Tibial nerve (tissue), 4 donors: ENCODE measurements around the gene CISD3. TPM values are rescaled to one million over a fixed set of nuclear protein-coding genes. Genes with fewer than 3 reads are reported as not detected.

ENCODE experiments used
- DNase-seq, 2 donors: peaks; one replicate each; pipeline ENCODE4 v3.0.0-alpha.2; 2019; ENCODE audit warnings: low spot score in 2 of 2
- H3K27ac ChIP-seq, 4 donors: fragments of 200-600 bp; sonication (generic) in 3 of 4; one replicate each; pipeline ENCODE4 v1.5.1; 2017 to 2019; ENCODE audit warnings: mild to moderate bottlenecking in 1 of 4
- H3K27me3 ChIP-seq, 2 donors: fragments of 200-600 bp; sonication (generic) in 1 of 2; one replicate each; pipeline versions ENCODE4 v1.5.1 to v1.6.0; 2017 to 2019
- H3K36me3 ChIP-seq, 3 donors: fragments of 200-600 bp; sonication (generic); one replicate each; pipeline ENCODE4 v1.5.1; 2018 to 2019
- H3K4me1 ChIP-seq, 4 donors: fragments of 200-600 bp; sonication (generic) in 3 of 4; one replicate each; pipeline ENCODE4 v1.5.1; 2017 to 2019
- H3K4me3 ChIP-seq, 4 donors: fragments of 200-600 bp; sonication (generic) in 3 of 4; one replicate each; pipeline ENCODE4 v1.5.1; 2017 to 2019; ENCODE audit warnings: mild to moderate bottlenecking in 1 of 4, moderate library complexity in 1 of 4
- H3K9me3 ChIP-seq, 4 donors: fragments of 200-600 bp; sonication (generic) in 3 of 4; one replicate each; pipeline ENCODE4 v1.5.1; 2017 to 2019
- EP300 ChIP-seq, 2 donors: sonication (generic); formaldehyde crosslinking; IDR thresholded peaks; one replicate each; pipeline ENCODE4 v1.6.1; 2017; ENCODE audit warnings: antibody characterized with exemption in 2 of 2, mild to moderate bottlenecking in 1 of 2
- POLR2A ChIP-seq, 2 donors: fragments of 450-650 bp; IDR thresholded peaks; one replicate each; pipeline ENCODE4 v1.6.1; 2017; ENCODE audit warnings: antibody characterized with exemption in 2 of 2, mild to moderate bottlenecking in 2 of 2, moderate library complexity in 2 of 2
- WGBS, 2 donors: methylation state at CpG; one replicate each; pipeline ENCODE4 v1.1.5; 2018; 5-methylcytosine and 5-hydroxymethylcytosine counted together
- total RNA-seq, 4 donors: library from RNA; depleted of rRNA; stranded (reverse); fragments of >200 nt; gene quantifications; one replicate each; pipeline ENCODE4 v1.1.0, GENCODE V29; 2016
- TF ChIP-seq, protein P1 (sequence below), 5 experiments: fragments of 200-600 bp in 3 of 5; fragments of 450-650 bp in 2 of 5; sonication (generic) in 3 of 5; IDR thresholded peaks; one replicate each; pipeline ENCODE4 v1.5.1; 2016 to 2019; ENCODE audit warnings: antibody characterized with exemption in 5 of 5, mild to moderate bottlenecking in 3 of 5, moderate library complexity in 2 of 5

Gene CISD3
- total RNA-seq, 4 donors from 2014 or later = 10.2 to 19.2 (median 16.5) TPM

DNA sequence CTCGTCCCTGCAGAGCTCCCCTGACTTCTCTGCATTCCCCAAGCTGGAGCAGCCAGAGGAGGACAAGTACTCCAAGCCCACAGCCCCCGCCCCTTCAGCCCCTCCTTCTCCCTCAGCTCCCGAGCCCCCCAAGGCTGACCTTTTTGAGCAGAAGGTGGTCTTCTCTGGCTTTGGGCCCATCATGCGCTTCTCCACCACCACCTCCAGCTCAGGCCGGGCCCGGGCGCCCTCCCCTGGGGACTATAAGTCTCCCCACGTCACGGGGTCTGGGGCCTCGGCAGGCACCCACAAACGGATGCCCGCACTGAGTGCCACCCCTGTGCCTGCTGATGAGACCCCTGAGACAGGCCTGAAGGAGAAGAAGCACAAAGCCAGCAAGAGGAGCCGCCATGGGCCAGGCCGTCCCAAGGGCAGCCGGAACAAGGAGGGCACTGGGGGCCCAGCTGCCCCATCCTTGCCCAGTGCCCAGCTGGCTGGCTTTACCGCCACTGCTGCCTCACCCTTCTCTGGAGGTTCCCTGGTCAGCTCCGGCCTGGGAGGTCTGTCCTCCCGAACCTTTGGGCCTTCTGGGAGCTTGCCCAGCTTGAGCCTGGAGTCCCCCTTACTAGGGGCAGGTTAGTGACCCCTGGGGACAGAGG, 13.7 kb upstream of the CISD3 start:
- Histone ChIP-seq H3K9me3 (no peaks in the 10 kb centered on the region), H3K27me3 (no peaks in the 10 kb centered on the region), H3K4me3 (no peak overlapping the region), H3K4me1 (peaks cover 0 to 21% (median 14%) of the 10 kb centered on the region in 4 donors), H3K27ac (no peak overlapping the region), H3K36me3 (peaks cover 3 to 100% (median 15%) of the 10 kb centered on the region in 3 donors)
- TF ChIP-seq POLR2A (IDR thresholded peaks at IDR 0.05) = no peak
- TF ChIP-seq, protein P1, sequence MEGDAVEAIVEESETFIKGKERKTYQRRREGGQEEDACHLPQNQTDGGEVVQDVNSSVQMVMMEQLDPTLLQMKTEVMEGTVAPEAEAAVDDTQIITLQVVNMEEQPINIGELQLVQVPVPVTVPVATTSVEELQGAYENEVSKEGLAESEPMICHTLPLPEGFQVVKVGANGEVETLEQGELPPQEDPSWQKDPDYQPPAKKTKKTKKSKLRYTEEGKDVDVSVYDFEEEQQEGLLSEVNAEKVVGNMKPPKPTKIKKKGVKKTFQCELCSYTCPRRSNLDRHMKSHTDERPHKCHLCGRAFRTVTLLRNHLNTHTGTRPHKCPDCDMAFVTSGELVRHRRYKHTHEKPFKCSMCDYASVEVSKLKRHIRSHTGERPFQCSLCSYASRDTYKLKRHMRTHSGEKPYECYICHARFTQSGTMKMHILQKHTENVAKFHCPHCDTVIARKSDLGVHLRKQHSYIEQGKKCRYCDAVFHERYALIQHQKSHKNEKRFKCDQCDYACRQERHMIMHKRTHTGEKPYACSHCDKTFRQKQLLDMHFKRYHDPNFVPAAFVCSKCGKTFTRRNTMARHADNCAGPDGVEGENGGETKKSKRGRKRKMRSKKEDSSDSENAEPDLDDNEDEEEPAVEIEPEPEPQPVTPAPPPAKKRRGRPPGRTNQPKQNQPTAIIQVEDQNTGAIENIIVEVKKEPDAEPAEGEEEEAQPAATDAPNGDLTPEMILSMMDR (IDR thresholded peaks at IDR 0.05) = no peak
- TF ChIP-seq EP300 (IDR thresholded peaks at IDR 0.05) = no peak
- WGBS, 2 donors = 81 to 90% methylated on average over 18 of the region's 18 CpGs
- DNase-seq = no peak

DNA sequence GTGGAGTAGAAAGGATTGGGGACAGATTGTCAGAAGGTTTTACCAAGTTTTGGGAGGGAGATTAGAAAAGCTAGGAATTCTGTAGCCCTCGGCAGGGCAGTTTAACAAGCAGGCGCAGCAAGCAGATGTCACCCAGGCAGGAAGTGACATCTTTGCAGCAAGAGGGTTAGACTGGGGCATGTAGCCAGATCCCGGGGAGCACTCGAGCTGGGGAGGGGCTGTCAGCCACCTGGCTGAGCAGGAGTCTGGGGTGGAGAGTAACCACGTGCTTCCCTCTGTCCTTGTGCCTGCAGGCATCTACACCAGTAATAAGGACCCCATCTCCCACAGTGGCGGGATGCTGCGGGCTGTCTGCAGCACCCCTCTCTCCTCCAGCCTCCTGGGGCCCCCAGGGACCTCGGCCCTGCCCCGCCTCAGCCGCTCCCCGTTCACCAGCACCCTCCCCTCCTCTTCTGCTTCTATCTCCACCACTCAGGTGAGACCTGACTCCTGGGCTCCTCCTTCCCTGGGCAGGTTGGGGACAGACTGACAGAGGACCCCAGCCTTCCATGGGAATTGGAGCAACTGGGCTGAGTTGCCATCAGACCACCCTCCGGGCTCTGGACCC, 12.9 kb upstream of the CISD3 start:
- no peak for DNase-seq
- WGBS, 2 donors = 82 to 91% methylated on average over 12 of the region's 12 CpGs
- no peak overlapping the region for H3K27ac ChIP-seq
- H3K4me3 ChIP-seq = no peak overlapping the region
- TF ChIP-seq EP300 (IDR thresholded peaks at IDR 0.05) (no peak), POLR2A (IDR thresholded peaks at IDR 0.05) (no peak)
- TF ChIP-seq, protein P1 (IDR thresholded peaks at IDR 0.05) = no peak
- no peaks in the 10 kb centered on the region for H3K27me3 ChIP-seq
- peaks cover 3 to 100% (median 15%) of the 10 kb centered on the region in 3 donors for H3K36me3 ChIP-seq
- no peaks in the 10 kb centered on the region for H3K9me3 ChIP-seq
- H3K4me1 ChIP-seq = peaks cover 0 to 29% (median 21%) of the 10 kb centered on the region in 4 donors

DNA sequence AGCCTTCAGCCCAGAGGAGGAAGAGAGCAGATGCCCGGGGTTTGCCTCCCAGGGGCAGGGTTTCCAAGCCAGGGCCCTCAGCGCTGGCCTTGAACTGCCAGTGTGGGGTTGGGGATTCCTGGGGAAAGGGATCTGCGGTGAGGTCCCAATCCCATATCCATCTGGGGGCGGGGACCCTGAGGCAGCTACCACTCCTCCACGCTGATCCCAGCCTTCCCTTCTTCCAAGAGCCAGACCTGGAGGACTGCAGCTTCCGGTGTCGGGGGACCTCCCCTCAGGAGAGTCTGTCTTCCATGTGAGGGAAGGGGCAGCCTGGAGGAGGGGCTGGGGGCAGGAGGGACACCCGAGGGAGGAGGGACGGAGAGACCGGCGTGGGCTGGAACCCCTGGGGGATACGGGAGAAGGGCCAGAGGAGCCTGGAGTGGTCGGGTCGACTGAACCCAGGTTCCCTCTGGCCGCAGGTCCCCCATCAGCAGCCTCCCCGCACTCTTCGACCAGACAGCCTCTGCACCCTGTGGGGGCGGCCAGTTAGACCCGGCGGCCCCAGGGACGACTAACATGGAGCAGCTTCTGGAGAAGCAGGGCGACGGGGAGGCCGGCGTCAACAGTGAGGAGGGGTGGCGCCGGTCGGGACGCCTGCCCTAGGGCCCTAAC, 10.7 kb upstream of the CISD3 start:
- H3K27me3 ChIP-seq = no peaks in the 10 kb centered on the region
- H3K4me3 ChIP-seq = no peak overlapping the region
- WGBS, 2 donors = 77% methylated on average over 27 to 29 of the region's 29 CpGs
- DNase-seq = no peak
- H3K27ac ChIP-seq = peak overlapping the region in 3 of 4 donors; percentile 51 to 75 (median 70)
- TF ChIP-seq, protein P1 (IDR thresholded peaks at IDR 0.05) = no peak
- TF ChIP-seq EP300 (IDR thresholded peaks at IDR 0.05) = no peak
- TF ChIP-seq POLR2A (IDR thresholded peaks at IDR 0.05) = no peak
- no peaks in the 10 kb centered on the region for H3K9me3 ChIP-seq
- peaks cover 0 to 37% (median 28%) of the 10 kb centered on the region in 4 donors for H3K4me1 ChIP-seq
- H3K36me3 ChIP-seq = peaks cover 3 to 97% (median 15%) of the 10 kb centered on the region in 3 donors

DNA sequence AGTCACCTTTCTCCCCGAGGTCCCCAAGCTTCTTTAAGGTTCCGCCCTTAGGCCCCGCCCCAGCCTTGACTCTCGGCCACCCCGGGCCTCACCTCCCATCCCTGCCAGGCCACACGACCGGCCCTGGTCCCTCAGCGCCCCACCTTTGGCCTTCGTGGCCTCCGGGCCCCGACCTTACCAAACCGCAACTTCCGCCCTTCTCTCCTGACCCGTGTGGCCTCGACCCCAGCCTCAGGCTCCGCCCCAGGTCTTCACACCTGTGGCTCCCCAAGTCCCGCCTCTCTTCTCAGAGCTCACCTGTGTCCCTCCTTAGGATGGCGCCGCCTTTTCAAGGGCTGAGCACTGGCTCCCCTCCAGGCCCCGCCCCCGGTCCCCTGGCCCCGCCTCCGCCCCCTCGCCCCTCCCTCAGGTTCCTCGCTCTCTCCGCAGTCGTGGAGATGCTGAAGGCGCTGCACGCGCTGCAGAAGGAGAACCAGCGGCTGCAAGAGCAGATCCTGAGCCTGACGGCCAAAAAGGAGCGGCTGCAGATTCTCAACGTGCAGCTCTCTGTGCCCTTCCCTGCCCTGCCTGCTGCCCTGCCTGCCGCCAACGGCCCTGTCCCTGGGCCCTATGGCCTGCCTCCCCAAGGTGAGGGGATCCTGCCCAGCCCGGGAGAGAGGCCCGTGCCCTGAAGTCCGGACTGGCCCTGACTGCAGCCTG, 10.0 kb upstream of the CISD3 start:
- peaks cover 0 to 44% (median 35%) of the 10 kb centered on the region in 4 donors for H3K4me1 ChIP-seq
- no peaks in the 10 kb centered on the region for H3K27me3 ChIP-seq
- peak overlapping the region in 1 of 4 donors; percentile 3 for H3K4me3 ChIP-seq
- H3K27ac ChIP-seq = peak overlapping the region in 3 of 4 donors; percentile 51 to 75 (median 70)
- H3K9me3 ChIP-seq = no peaks in the 10 kb centered on the region
- H3K36me3 ChIP-seq = peaks cover 3 to 97% (median 15%) of the 10 kb centered on the region in 3 donors
- TF ChIP-seq, protein P1 (IDR thresholded peaks at IDR 0.05) = no peak
- TF ChIP-seq POLR2A (IDR thresholded peaks at IDR 0.05) (no peak), EP300 (IDR thresholded peaks at IDR 0.05) (no peak)
- 61 to 62% methylated on average over 25 to 32 of the region's 39 CpGs for WGBS, 2 donors
- no peak for DNase-seq
